Measurements from ENCODE around the gene CD22.
"Not testable (repeated sequence)": the region's sequence is repeated elsewhere in the genome, so short reads cannot be mapped to it uniquely, and the experiment has no call there.

CD22 gene

DNA sequence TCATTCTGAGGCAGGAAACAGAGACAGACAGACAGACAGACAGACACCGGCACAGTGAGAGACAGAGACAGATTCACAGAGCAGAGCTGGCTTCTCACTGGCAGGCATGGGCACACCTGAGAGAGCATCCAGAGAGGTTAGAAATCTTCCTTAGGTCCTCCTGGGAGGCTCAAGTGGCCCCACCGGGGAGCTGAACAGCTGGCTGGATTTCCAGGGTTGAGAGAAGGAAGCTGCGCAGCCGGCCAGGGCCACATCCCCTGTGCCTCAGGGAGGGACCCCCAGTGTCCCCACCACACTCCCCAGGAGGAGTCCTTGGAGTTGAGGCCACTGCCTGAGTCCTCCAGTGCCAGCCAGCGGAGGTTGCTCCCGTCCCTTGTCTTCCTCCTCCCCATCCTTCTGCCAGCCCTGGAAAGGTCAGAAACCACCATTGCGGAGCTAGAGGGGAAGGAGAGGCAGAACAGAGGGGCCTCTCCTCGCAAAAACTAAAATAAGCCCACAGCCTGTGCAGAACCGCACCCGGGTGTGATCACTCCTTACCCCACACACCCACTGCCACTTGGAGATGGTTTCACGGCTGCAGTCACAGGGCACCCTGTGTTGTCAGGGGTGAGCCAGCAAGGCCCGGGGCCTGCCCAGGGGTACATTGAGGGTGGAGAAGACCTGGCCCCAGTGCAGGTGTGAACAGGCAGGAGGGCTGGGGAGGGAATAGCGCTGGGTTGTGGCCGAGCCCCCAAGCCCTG lies 33.4 kb downstream of the CD22 start:
- DNase-seq: no peak

DNA sequence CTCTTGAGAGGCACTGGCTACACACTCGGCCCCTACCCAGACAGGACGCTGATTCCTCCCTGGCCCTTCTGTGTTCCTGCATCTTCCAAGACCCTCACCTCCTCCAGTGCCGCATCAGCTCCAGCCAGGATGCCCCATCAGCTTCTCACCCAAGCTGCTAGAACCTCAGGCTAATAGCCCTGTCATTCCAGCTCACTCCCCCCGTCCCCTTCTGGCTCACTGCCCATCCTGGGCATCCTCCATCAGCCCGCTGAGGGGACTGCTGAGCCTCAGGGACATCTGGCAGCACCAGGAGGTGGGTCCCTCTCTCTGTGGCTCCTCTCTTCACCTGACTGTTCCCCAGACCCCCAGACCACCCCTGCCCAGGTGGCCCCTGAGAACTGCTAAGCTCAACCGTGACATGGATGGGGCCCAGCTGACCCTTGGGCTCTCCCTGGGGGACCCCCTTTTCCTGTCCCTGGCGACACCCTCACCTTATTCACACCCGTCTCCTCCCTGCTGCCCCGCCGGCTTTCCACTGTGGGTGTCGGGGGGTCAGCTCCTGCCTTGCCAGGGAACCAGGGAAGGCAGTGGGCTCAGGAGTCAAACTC lies 34.1 kb downstream of the CD22 start:
- DNase-seq: no peak

DNA sequence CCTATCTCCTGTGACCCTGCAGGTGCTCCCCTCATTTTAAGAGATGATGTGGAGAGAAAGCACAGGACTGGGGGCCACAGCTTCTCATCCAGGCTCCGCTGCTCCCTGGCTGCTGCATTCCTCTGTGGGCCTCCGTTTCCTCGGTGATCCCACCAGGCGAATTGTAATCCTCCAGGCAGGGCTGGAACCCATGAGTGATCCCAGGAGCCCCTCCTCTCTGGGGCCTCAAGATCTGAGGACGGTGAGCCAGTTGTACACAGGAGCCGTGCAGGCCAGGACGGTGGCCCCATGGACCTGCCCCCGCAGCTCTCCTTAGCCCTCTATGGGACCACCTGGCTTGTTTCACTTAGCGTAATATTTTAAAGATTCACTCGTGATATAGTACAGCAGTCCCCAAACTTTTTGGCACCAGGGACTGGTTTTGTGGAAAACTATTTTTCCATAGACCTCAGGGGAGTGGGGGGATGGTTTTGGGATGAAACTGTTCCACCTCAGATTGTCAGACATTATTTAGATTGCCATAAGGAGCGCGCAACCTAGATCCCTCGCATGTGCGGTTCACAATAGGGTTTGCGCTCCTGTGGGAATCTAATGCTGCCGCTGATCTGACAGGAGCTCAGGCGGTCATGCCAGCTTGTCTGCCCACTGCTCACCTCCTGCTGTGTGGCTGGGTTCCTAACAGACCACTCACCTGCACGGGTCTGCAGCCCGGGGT lies 34.9 kb downstream of the CD22 start:
- no peak for DNase-seq

DNA sequence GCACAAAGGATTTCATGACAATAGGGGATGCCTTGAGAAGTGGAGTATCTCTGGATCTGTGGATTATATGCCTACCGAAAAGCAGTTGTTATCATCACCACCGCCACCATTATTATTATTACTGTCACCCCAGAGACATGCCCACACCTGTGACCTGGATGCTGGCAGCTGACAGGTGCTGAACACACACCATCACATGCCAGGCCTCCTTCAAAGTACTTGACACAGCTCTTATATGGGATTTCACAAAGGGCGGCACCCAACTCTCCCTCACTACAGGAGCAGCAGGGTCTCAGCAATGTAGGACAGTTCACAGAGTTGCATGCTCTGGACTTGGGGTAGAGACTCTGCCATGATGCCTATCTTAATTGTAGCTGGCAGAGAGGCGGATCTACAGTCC lies 36.3 kb downstream of the CD22 start:
- no peak for DNase-seq

DNA sequence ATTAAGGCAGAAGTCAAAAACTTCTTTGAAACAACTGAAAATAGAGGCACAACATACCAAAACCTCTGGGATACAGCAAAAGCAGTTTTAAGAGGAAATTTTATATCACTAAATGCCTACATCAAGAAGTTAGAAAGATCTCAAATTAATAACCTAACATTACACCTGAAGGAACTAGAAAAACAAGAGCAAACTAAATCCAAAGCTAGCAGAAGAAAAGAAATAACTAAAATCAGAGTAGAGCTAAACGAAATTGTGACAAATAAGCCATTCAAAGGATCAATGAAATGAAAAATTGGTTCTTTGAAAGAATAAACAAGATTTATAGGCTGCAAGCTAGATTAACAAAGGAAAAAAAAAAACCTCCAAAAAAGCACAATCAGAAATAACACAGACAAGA lies 39.4 kb downstream of the CD22 start:
- DNase-seq: no peak

DNA sequence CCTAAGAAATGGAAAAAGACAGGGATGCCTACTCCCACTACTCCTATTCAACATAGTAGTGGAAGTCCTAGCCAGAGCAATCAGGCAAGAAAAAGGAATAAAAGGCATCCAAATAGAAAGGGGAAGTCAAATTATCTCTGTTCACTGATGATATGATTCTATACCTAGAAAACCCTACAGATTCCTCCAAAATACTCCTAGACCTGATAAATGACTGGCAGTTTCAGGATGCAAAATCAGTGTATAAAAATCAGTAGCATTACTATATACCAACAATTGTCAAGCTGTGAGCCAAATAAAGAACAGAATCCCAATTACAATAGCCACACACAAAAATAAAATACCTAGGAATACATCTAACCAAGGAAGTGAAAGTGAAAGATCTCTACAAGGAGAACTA lies 40.5 kb downstream of the CD22 start:
- no peak for DNase-seq

DNA sequence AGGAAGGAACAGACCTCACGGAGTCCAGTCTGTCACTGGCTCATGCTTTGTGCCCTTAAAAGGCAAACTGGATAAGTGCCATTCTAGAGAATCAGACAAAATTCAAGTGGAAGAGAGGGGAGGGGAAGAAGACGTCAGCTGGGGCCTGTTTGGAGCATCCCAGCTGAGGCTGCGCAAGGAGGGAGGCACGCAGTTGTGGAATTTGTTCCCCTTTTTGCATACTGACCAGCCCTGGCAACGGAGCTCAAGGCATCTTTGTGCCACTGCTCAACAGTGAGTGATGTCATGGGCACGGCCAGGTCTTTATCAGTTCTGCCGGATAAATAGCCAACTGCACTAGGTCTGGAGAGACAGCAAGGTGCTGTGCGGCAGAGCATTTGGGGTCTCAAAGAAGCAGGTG lies 41.7 kb downstream of the CD22 start, which contains the start of gene GPR42:
TSS of gene GPR42 (plus strand) at position 347 of the 400 bp plus-strand sequence. CDS start 292 bp downstream, outside the sequence.
- no peak for DNase-seq

DNA sequence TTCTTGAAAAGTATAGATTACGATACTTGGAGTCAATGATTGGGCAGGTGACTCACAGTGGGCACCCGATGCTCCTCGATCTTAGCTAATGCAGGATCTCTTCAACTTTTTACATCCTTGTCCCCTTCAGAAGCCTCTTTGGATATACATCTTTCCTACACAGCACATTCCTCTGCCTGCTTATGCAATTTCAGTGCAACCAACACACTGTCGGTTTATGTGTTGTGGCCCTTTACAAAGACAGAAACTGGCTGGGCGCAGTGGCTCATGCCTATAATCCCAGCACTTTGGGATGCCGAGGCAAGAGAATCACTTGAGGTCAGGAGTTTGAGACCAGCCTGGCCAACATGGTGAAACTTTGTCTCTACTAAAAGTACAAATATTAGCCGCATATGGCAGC lies 44.5 kb downstream of the CD22 start:
- no peak for DNase-seq

DNA sequence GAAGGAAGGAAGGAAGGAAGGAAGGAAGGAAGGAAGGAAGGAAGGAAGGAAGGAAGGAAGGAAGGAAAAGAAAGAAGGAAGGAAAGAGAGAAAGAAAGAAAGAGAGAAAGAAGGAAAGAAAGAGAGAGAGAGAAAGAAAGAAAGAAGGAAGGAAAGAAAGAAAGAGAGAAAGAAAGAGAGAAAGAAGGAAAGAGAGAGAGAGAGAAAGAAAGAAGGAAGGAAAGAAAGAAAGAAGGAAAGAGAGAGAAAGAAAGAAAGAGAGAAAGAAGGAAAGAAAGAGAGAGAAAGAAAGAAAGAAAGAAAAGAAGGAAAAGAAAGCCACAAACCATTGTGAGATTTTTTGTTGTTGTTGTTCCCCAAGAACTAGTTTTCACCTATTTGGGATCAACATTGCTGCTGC lies 45.0 kb downstream of the CD22 start:
- not testable (repeated sequence) for DNase-seq

DNA sequence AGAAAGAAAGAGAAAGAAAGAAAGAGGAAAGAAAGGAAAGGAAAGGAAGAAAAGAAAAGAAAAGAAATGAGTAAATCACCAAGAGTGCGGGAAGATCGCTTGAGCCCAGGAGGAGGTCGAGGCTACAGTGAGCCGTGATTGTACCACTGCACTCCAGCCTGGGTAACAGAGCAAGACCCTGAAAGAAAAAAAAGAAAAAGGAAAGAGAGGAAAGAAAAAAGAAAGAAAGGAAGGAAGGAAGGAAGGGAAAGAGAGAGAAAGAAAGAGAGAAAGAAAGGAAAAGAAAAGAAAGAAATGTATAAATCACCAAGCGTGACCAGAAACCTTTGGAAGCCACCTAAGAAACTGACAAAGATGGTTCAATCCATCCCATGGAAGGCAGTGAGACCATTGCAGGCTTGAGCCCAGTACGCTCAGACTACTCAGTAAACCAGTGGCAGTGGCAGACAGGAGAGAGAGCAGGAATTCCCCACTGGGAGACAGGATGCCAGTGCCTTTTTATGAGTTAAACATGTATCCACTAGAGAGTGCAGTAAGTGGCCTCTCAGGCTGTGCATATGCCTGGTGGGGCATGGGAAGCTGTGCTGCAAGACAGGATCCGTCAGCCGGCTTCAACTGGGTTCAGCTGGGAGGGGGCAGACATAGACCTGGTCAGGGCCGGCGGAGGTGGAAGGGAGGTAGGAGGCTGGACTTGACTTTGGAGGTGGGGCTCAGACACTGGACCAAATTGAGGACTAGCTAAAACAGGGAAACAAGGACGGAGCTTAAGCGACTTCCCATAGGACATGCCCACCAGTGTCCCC lies 46.7 kb downstream of the CD22 start:
- DNase-seq: no peak

DNA sequence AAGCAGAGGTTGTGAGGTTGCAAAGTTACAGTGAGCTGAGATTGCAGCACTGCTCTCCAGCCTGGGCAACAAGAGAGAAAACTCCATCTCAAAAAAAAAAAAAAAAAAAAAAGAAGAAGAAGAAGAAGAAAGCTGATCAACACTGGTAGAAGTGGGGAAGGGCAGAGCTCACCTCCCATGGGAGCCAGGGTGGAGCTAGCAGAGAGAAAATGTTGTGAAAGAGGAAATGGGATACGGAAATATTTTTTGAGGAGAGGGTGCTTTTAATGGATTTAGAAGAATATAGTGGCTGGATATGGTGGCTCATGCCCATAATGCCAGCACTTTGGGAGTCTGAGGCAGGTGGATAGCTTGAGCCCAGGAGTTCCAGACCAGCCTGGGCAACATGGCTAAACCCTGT lies 48.7 kb downstream of the CD22 start:
- DNase-seq: no peak

DNA sequence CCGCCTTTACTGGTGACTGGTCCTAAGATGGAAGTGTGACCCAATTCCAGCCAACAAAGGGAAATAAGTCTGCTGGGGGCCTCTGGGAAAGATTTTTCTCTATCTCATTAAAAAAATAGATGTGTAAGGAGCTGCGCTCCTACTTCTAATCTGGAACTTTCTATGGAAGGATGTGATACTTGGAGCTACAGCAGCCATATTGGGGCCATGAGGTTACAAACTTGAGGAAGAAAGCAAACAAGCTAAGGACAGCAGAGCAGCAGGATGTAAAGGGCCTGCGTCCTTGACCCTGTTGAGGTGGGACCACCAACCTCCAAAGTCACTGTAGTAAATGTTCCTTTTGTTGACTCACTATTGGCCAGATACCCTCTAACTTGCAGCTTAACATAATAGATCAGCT lies 49.4 kb downstream of the CD22 start:
- no peak for DNase-seq

DNA sequence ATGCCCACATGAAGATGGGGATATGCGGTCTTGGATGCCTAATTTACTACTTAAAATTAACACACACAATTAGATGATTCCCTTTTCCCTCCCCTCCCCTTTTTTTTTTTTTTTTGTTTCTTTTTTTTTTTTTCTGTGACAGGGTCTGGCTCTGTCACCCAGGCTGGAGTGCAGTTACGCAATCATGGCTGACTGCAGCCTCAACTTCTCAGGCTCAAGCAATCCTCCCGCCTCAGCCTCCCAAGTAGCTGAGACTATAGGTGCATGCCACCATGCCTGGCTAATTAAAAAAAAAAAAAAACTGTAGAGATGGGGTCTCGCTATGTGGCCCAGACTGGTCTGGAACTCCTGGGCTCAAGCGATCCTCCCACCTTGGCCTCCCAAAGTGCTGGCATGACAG lies 50.6 kb downstream of the CD22 start:
- not testable (repeated sequence) for DNase-seq

DNA sequence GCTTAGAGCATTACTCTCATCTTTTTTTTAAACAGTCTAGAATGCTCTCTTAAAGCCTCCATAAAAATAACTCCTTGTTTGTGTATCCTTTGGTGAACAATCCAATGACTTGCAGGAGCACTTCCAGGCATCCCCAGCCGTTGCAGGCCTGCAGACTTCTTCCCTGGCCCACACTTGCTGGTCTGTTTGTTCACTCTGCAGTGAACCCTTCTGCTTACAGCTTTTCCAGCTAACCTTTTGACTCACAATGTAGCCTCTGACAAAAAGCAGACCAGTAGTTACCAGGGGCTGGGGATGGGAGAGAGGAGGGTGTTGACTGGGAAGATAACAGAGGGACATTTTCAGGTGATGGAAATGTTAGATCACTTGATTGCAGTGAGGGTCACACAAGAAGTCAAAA lies 51.0 kb downstream of the CD22 start:
- DNase-seq: no peak

DNA sequence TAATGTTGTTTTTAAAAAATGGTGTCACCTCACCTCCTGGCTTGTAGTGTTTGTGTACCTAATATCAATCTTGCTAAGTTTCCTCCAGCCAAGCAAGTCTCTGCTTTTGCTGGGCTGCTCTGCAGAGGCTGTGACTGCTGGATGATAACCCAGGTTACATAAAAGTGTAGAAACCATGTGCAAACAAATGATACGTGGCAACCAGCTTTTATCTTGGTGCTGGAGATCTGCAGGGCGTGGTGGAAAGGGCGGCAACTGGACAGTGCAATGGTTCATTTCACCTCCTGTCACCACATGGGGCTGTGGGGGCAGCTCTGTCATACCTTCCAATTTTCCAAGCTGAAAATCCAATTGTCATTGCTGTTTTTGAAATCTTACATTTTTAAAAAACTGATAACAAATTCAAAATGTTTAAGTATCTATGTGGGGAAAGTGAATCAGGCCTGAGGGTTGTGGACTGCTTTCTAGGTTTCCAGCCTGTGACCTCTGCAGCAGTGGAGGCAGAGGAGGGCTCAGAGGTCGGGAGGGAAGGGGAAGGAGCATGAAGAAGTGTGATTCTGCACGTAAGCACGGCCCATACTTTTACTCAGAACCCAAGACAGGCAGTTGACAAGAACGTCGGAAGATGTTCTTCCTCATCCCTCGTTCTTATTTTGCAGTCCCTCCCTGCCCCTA lies 51.6 kb downstream of the CD22 start:
- DNase-seq: peak; percentile 86

DNA sequence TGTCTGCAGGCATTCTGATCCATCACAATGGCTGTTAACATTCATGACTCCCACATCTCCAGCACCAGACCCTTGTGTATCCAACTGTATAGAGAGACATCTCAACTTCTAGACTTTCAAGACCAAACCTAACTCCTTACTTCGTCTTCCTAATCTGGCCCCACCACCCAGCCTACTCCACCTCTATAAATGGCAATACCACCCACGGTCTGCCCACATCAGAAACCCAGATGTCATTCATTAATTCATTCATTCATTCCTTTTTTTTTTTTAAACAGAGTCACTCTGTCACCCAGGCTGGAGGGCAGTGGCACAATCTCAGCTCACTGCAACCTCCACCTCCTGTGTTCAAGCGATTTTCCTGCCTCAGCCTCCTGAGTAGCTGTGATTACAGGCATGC lies 52.3 kb downstream of the CD22 start:
- DNase-seq: no peak

DNA sequence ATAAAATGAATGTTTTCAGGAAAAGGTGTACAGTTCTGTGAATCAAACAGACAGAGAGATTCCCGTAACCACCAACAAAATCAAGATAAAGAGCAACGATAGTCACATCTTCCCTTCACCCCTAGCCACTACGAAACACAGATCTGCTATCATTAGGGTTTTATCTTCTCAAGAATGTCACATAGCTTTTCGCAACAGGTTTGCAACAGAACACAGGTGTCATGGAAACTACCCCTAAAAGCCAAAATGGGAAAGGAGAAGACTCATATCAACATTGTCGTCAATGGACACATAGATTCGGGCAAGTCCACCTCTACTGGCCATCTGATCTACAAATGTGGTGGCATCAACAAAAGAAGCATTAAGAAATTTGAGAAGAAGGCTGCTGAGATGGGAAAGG lies 52.9 kb downstream of the CD22 start:
- DNase-seq: no peak

DNA sequence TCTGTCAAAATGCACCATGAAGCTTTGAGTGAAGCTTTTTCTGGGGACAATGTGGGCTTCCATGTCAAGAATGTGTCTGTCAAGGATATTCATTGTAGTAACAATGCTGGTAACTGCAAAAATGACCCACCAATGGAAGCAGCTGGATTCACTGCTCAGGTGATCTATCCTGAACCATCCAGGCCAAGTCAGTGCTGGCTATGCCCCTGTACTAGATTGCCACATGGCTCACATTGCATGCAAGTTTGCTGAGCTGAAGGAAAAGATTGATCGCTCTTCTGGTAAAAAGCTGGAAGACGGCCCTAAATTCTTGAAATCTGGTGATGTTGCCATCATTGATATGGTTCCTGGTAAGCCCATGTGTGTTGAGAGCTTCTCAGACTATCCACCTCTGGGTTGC lies 54.5 kb downstream of the CD22 start:
- no peak for DNase-seq

DNA sequence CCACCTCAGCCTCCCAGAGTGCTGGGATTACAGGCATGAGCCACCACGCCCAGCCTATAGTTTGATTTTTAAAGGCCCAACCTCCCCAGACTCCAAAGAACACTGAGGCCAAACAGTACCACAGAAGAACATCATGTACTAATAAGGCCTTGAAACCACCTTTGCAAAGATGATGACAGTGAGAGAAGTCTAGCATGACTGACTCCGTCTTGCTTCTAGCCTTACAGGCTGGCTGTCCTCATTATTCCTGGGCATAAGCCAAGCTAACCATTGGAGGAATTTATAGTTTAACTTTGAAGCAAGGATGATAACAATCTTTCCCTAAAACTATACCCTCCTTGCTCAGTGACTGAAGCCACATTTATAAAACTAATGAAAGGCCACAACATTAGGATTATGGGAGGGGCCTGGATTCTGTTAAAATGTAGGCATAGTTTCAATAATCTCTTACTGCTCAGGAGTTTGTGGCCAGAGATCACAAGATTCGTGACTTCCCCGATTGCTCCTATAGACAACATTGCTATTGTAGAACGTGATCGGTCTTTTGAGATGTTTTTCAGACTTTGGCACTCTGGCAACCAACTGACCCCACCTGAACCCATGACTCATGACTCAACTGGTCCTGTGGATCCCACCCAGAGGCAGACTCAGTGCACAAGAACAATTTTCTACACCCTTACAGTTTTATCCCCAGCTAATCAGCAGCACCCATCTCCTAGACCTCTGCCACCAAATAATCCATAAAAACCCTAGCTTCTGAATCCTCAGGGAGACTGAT lies 59.5 kb downstream of the CD22 start:
- peak; percentile 57 for DNase-seq

DNA sequence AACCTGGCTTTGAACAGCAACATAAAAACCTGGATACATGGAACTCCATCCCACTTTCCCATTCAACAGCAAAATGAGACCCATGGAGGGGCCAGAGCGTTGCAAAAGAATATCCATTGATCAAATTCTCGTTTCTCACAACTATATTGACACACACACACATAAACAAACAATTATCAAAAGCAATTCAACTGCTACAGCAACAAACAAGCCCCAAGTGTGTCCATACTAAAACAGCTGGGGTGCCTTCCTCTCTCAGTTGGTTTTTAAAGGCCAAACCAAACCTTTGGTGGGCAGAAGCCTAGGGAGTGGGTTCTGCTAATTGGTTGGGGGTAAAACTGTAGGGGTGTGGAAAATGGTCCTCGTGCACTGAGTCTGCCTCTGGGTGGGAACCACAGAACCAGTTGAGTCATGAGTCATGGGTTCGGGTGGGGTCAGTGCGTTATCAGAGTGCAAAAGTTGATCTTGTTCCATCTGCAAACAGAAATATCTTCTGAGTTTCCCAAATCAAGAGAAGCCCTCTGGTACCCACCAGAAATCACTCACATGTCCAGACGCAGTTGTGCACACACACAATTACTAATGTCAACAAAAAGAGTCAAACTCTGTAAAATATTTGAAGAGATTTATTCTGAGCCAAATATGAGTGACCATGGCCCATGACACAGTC lies 60.3 kb downstream of the CD22 start:
- peak; percentile 76 for DNase-seq

All from hematopoietic multipotent progenitor cell treated with erythropoietin and hydrocortisone succinate and interleukin-3 and kit ligand, for 4 days (in vitro differentiated cells).